ENCODE results near the gene GRIP2.

Gene GRIP2

DNA sequence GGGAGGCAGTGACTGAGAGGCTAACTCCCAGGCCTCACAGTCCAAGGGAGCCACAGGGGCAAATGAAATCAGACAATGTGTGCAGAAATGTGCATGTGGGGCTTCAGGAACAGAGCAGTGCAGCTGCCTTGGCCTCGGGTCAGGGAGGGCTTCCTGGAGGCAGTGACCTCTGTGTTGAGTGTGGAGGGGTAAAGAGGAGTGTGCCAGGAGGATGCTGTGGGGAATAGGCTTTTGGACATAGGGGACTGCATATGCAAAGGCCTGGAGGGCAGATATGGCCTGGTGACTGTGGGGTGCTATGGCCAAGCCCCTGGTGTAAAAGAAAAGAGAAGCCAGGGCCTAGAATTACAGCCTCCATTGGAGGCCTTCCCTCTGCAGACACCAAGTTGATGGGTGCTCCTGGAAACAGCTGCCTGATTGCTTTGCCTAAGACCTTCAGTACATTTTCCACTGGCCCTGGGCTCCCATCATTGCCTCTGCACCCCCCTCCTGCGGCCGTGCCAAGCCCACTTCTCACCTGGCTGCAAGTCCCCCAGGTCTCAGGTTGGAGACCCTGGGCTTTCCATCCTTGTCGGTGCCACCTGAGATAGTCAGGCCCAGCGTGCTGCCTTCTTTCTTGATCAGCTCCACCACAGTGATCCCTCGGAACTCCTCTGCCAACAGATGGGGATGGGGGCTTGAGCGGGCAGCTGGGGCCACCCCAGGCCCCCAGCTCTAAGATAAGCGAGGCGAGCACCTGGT, 15.1 kb downstream of the GRIP2 start:
- H3K79me2 ChIP-seq (ENCODE audit: control insufficient read depth, insufficient read depth, low read length, poor library complexity), result no peaks in the 10 kb centered on the region
- DNase-seq, result no peak
- H3K23ac ChIP-seq (ENCODE audit: low read length), result no peak overlapping the region
- H4K8ac ChIP-seq (ENCODE audit: low read depth, low read length), result no peak overlapping the region
- H3K18ac ChIP-seq (ENCODE audit: low read length), result no peak overlapping the region
- H2AFZ ChIP-seq (ENCODE audit: insufficient read depth, low read length, poor library complexity), result no peak overlapping the region
- no peak overlapping the region for H3K27ac ChIP-seq (ENCODE audit: low read depth, low read length)
- no peak overlapping the region for H3K14ac ChIP-seq (ENCODE audit: low read length)
- H3K4me2 ChIP-seq (ENCODE audit: low read length), result no peak overlapping the region
- no peak overlapping the region for H3K4ac ChIP-seq (ENCODE audit: low read depth, low read length)
- H2AK5ac ChIP-seq (ENCODE audit: low read length), result no peak overlapping the region
- H2BK12ac ChIP-seq (ENCODE audit: low read length), result no peak overlapping the region
- no peak overlapping the region for H2BK5ac ChIP-seq (ENCODE audit: low read depth, low read length, poor library complexity)
- H3K36me3 ChIP-seq (ENCODE audit: control insufficient read depth in 1 of 2, insufficient read depth in 2 of 2, low read length in 2 of 2), result no peaks in the 10 kb centered on the region
- H4K91ac ChIP-seq (ENCODE audit: low read depth, low read length), result no peak overlapping the region
- no peaks in the 10 kb centered on the region for H3K79me1 ChIP-seq (ENCODE audit: low read length)
- no peak overlapping the region for H3K9ac ChIP-seq (ENCODE audit: low read length)
- H3K9me3 ChIP-seq (ENCODE audit: insufficient read depth, low read depth, low read length), result no peaks in the 10 kb centered on the region
- no CpG with 5 or more reads among the region's 9 CpGs for WGBS (ENCODE audit: extremely low coverage, insufficient coverage, insufficient read length)
- H3K4me3 ChIP-seq (ENCODE audit: low read depth, low read length), result no peak overlapping the region
- H3K4me1 ChIP-seq (ENCODE audit: control insufficient read depth in 1 of 2, insufficient read depth in 2 of 2, low read length in 2 of 2), result peaks cover 6 to 12% of the 10 kb centered on the region in 2 experiments
- no peak overlapping the region for H2BK120ac ChIP-seq (ENCODE audit: insufficient read depth, low read length, poor library complexity)
- no peak overlapping the region for H4K12ac ChIP-seq (ENCODE audit: low read depth, low read length)
- H3K27me3 ChIP-seq (ENCODE audit: insufficient read depth, low read length), result peaks cover 2% of the 10 kb centered on the region

DNA sequence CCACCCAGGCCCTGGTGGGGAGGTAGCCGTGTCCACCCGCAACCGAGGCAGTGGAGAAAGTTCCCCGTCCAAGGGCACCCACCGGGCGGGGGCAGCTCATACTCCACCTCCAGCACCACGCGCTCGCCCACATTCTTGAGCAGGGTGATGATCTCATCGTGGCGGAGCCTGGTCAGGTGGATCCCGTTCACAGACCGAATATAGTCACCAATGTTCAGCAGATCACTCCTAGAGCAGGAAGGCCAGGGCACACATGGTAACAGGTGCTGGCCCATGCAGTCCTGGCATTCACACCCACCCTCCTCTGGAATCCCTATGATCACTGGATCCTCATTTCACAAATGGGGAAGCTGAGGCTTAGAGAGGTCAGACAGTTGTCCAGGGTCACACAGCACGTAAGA, 15.8 kb downstream of the GRIP2 start:
- Histone ChIP-seq H2AFZ (ENCODE audit: insufficient read depth, low read length, poor library complexity) (no peak overlapping the region), H3K18ac (ENCODE audit: low read length) (no peak overlapping the region), H3K23ac (ENCODE audit: low read length) (no peak overlapping the region), H3K36me3 (ENCODE audit: control insufficient read depth in 1 of 2, insufficient read depth in 2 of 2, low read length in 2 of 2) (no peaks in the 10 kb centered on the region), H3K4ac (ENCODE audit: low read depth, low read length) (no peak overlapping the region), H3K27ac (ENCODE audit: low read depth, low read length) (no peak overlapping the region), H3K4me1 (ENCODE audit: control insufficient read depth in 1 of 2, insufficient read depth in 2 of 2, low read length in 2 of 2) (peaks cover 6 to 12% of the 10 kb centered on the region in 2 experiments), H3K79me1 (ENCODE audit: low read length) (no peaks in the 10 kb centered on the region), H3K27me3 (ENCODE audit: insufficient read depth, low read length) (no peaks in the 10 kb centered on the region), H2BK120ac (ENCODE audit: insufficient read depth, low read length, poor library complexity) (no peak overlapping the region), H3K9ac (ENCODE audit: low read length) (no peak overlapping the region), H3K14ac (ENCODE audit: low read length) (no peak overlapping the region), H3K9me3 (ENCODE audit: insufficient read depth, low read depth, low read length) (no peaks in the 10 kb centered on the region), H3K4me3 (ENCODE audit: low read depth, low read length) (no peak overlapping the region), H4K12ac (ENCODE audit: low read depth, low read length) (no peak overlapping the region), H3K4me2 (ENCODE audit: low read length) (no peak overlapping the region), H3K79me2 (ENCODE audit: control insufficient read depth, insufficient read depth, low read length, poor library complexity) (no peaks in the 10 kb centered on the region), H4K91ac (ENCODE audit: low read depth, low read length) (no peak overlapping the region), H2BK5ac (ENCODE audit: low read depth, low read length, poor library complexity) (no peak overlapping the region), H2BK12ac (ENCODE audit: low read length) (no peak overlapping the region), H2AK5ac (ENCODE audit: low read length) (no peak overlapping the region), H4K8ac (ENCODE audit: low read depth, low read length) (no peak overlapping the region)
- peak in 1 of 2 donors; percentile 56 for DNase-seq
- no CpG with 5 or more reads among the region's 14 CpGs for WGBS (ENCODE audit: extremely low coverage, insufficient coverage, insufficient read length)

- Histone ChIP-seq H3K4me2 (ENCODE audit: low read length) (no peak overlapping the region), H3K9ac (ENCODE audit: low read length) (no peak overlapping the region), H3K79me2 (ENCODE audit: control insufficient read depth, insufficient read depth, low read length, poor library complexity) (no peaks in the 10 kb centered on the region), H4K8ac (ENCODE audit: low read depth, low read length) (no peak overlapping the region), H3K23ac (ENCODE audit: low read length) (no peak overlapping the region), H3K9me3 (ENCODE audit: insufficient read depth, low read depth, low read length) (no peaks in the 10 kb centered on the region), H2BK120ac (ENCODE audit: insufficient read depth, low read length, poor library complexity) (no peak overlapping the region), H2BK12ac (ENCODE audit: low read length) (no peak overlapping the region), H4K91ac (ENCODE audit: low read depth, low read length) (no peak overlapping the region), H3K79me1 (ENCODE audit: low read length) (no peaks in the 10 kb centered on the region), H3K4ac (ENCODE audit: low read depth, low read length) (no peak overlapping the region), H3K4me3 (ENCODE audit: low read depth, low read length) (no peak overlapping the region), H3K4me1 (ENCODE audit: control insufficient read depth in 1 of 2, insufficient read depth in 2 of 2, low read length in 2 of 2) (peaks cover 6 to 12% of the 10 kb centered on the region in 2 experiments), H3K27me3 (ENCODE audit: insufficient read depth, low read length) (no peaks in the 10 kb centered on the region), H2BK5ac (ENCODE audit: low read depth, low read length, poor library complexity) (no peak overlapping the region), H3K27ac (ENCODE audit: low read depth, low read length) (no peak overlapping the region), H3K14ac (ENCODE audit: low read length) (no peak overlapping the region), H4K12ac (ENCODE audit: low read depth, low read length) (no peak overlapping the region), H3K36me3 (ENCODE audit: control insufficient read depth in 1 of 2, insufficient read depth in 2 of 2, low read length in 2 of 2) (no peaks in the 10 kb centered on the region), H2AFZ (ENCODE audit: insufficient read depth, low read length, poor library complexity) (no peak overlapping the region), H3K18ac (ENCODE audit: low read length) (no peak overlapping the region), H2AK5ac (ENCODE audit: low read length) (no peak overlapping the region)
- WGBS (ENCODE audit: extremely low coverage, insufficient coverage, insufficient read length), result no CpG with 5 or more reads among the region's 7 CpGs
- peak; percentile 43 to 78 for DNase-seq
Observed at GRCh38 chr3:14523792-14524191, 16.4 kb downstream of the GRIP2 start.

- Histone ChIP-seq H3K4ac (ENCODE audit: low read depth, low read length) (no peak overlapping the region), H3K9ac (ENCODE audit: low read length) (no peak overlapping the region), H2BK12ac (ENCODE audit: low read length) (no peak overlapping the region), H3K27me3 (ENCODE audit: insufficient read depth, low read length) (no peaks in the 10 kb centered on the region), H3K79me2 (ENCODE audit: control insufficient read depth, insufficient read depth, low read length, poor library complexity) (no peaks in the 10 kb centered on the region), H4K8ac (ENCODE audit: low read depth, low read length) (no peak overlapping the region), H2BK5ac (ENCODE audit: low read depth, low read length, poor library complexity) (no peak overlapping the region), H3K79me1 (ENCODE audit: low read length) (no peaks in the 10 kb centered on the region), H4K12ac (ENCODE audit: low read depth, low read length) (no peak overlapping the region), H3K23ac (ENCODE audit: low read length) (no peak overlapping the region), H3K14ac (ENCODE audit: low read length) (no peak overlapping the region), H3K4me1 (ENCODE audit: control insufficient read depth in 1 of 2, insufficient read depth in 2 of 2, low read length in 2 of 2) (peaks cover 6 to 12% of the 10 kb centered on the region in 2 experiments), H3K4me2 (ENCODE audit: low read length) (no peak overlapping the region), H3K4me3 (ENCODE audit: low read depth, low read length) (no peak overlapping the region), H3K36me3 (ENCODE audit: control insufficient read depth in 1 of 2, insufficient read depth in 2 of 2, low read length in 2 of 2) (no peaks in the 10 kb centered on the region), H2AK5ac (ENCODE audit: low read length) (no peak overlapping the region), H2BK120ac (ENCODE audit: insufficient read depth, low read length, poor library complexity) (no peak overlapping the region), H3K27ac (ENCODE audit: low read depth, low read length) (no peak overlapping the region), H4K91ac (ENCODE audit: low read depth, low read length) (no peak overlapping the region), H3K18ac (ENCODE audit: low read length) (no peak overlapping the region), H2AFZ (ENCODE audit: insufficient read depth, low read length, poor library complexity) (no peak overlapping the region), H3K9me3 (ENCODE audit: insufficient read depth, low read depth, low read length) (no peaks in the 10 kb centered on the region)
- no peak for DNase-seq
- no CpG with 5 or more reads among the region's 12 CpGs for WGBS (ENCODE audit: extremely low coverage, insufficient coverage, insufficient read length)
Observed at GRCh38 chr3:14522768-14523167, 17.4 kb downstream of the GRIP2 start.
